HG03521 (cell line): ENCODE results near the gene STK11.

Experiments used
- ATAC-seq: cut with Tn5 transposase; IDR thresholded peaks from one replicate; pipeline ENCODE4 v1.9.1; 2021; ENCODE audit warnings: mild to moderate bottlenecking, moderate library complexity; ENCODE audit not compliant: unreplicated experiment

The STK11 gene

GRCh38 chr19:1234051-1234954, 28.7 kb downstream of the STK11 start:
- ATAC-seq: no peak

DNA sequence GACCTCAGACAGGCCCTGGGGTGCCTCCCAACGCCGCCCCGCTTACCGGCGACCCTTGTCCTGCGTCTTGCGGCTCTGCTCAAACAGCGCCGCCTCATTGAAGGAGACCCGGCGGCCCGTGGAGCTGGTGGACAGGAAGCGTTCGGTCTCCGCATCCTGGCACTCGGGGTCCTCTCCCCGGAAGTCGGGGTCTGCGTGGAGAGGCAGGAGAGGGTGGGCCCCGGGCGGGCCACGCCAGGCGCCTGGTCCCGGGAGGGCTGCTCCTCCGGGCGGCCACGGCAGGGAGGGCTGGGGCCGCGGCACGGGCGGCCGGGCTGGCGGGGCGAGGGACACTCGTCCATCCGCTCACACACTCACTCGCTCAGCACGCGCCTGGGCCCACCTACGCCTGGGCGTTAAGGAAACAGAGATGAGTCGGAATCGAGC, 29.4 kb downstream of the STK11 start:
- ATAC-seq: no peak

DNA sequence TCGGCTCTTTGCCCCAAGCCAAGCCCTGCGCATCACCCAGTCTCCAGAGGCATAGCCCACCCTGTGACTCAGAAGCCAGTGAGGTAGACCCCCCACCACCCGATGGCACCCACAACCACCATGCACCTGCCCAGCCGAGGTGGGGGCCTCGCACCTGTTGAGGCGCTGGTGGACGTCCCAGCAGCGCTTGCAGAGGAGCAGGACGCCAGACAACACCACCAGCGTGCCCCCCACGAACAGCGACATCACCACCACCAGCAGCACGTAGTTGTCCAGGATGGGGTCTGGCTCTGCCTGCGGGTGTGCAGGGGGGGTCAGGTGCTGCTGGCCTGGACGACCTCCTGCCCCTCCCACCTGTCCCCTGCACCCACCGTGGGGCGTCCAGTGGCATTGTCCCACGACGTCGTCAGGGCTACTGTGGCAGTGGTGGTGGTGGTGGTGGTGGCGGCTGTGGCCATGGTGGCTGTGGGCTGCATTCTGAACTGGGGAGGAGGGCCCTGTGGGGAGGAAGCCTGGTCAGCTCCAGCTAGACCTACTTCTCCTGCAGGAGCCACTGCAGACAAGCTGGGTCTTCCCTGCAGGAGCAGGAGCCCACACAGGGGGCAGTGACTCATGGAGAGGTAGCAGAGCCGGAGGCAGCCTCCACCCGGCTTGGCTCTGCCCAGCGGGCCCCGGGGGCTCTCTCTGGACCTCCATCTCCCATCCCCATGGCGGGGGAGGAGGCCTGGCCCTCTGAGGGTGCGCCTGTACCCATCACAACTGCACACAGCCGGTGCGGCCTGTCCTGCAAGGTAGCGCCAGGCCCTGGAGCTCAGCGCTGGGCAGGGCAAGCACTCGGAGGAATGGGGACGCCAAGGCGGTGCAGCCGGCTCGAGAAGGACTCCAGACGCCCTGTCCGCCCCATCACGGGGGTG, 30.3 kb downstream of the STK11 start:
- no peak for ATAC-seq

DNA sequence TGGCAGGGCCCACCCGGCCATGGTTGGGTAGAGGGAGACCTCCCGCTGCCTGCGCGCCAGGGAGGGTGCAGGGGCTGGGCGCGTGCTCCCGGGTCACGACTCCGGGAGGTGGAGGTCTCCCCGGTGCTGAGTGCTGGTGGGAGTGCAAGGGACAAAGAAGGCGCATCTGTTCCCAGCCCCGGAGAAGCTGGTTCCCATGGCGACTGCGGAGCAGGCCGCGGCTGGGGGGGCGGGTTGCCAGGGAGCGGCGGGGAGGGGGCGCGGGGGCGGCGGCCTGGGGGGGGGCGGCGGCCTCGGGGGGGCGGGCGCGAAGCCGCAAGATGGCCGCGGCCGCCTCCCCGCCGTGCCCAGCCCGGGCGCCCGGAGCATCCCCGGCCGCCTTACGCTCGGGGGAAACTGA, 31.0 kb downstream of the STK11 start:
- ATAC-seq: no peak

DNA sequence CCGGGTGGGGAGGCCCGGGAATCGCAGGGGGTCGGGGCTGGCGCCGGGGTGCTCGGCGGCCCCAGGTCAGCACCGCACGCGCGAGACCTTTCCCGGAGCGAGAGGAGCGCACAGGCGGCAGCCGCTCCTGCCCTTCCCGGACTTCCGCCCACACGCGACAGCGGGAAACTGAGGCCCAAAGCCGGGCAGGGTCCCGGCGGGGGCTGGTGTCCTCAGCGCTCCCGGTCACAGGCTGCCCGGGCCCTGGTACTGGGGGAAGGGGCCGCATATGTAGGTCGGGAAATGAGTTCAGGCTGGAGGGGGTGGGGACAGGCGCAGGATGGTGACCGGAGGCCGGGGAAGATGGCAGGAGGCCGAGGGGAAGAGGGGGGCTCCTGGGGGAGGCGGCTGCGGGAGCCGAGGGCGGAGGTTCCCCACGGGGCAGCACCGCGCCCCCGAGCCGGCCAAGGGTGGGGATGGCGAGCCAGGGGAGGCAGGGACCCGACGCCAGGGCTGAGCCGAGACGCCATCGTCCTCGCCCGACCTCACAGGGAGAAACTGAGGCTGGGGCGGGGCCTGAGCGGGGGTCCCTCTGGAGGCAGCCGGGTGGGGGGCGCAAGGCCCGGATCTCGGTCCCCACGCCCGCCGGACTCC, 31.6 kb downstream of the STK11 start:
- ATAC-seq: no peak

DNA sequence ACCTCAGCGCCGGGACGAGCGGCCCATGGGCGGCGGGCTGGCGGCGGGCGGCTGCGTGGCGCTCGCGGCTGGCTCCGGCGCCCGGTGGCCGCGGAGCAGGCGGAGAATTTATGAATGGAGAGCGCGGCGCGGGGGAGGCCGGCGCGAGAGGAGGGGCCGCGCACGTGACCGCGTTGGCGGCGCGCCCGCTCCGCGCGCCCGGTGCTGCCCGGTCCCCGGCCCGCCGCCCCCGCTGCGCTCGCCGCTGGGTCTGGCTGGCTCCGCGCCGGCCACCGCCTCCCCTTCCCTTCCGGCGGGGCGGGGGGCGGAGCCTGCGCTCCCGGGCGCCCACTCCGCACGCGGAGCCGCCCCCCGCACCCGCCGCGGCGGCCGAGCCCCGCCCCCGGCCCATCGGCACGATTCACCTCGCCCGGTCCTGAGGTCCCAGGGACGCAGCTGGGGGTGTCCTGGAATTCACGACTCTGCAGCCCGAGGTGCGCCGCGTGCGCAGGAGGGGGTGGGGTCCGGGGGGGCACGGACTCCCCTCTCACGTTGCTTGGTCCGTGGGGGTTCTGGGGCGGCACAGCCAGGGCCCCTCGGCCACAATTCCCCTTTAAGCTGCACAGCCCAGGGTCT, 32.3 kb downstream of the STK11 start, which contains the start of gene CBARP:
CBARP (minus strand) TSS at position 252 of the 615 bp plus-strand sequence. CDS start 1,905 bp downstream, outside the sequence.
- ATAC-seq: no peak

DNA sequence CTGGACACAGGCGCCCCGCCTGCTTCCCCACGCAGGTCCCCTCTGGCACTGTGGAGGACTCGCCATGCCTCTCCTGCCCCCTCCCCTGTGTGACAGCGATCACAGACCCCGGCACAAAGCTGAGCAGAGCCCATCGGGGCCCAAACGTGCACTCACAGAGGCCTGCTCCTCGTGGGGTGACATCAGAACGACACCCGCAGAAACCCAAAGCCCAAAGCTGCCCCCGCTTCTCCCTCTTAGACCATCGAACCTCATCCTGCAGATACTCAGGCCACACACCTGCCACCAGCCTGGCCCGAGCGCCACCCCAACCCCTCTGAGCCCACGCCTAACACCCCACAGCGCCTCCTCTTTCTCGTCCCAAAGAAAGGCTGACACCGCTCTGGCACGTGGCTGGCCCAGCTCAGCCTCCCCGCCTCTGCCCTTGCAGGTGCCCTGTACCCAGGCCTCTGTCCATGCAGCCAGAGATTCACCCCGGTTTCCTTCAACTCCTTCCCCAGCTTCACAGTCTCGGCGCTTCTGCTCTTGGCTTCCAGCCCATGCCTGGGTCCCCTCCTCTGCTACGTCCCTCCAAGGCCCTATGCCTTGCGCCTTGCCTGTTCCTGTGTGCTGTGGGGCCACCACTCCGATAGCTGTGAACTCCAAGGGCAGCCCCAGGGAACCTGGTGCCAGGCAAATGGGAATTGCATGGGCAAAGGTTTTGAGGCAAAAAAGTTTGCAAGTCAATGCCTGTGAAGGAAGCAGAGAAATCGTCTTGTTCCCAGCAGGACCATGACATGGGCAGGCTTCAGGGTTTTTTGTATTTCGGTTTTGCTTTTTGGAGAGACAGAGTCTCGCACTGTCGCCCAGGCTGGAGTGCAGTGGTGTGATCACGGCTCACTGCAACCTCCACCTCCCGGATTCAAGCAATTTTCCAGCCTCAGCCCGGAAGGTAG, 33.1 kb downstream of the STK11 start:
- no peak for ATAC-seq

- ATAC-seq: no peak
Measured at GRCh38 chr19:1239420-1239795, 33.8 kb downstream of the STK11 start.

GRCh38 chr19:1239796-1240737, 34.5 kb downstream of the STK11 start:
- ATAC-seq: peak; percentile 32

DNA sequence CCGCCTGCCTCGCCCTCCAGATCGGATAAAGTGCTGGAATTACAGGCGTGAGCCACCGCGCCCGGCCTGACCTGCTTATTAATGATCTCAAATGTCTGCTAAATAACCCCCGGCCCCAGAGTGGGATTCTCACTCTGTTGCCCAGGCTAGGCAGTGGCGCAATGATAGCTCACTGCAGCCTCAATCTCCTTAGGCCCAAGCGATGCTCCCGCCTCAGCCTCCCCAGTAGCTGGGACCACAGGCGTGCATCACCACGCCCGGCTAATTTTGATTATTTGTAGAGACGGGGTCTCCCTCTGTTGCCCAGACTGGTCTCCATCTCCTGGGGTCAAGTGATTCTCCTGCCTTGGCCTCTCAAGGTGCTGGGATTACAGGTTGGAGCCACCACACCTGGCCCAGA, 35.3 kb downstream of the STK11 start:
- no peak for ATAC-seq

DNA sequence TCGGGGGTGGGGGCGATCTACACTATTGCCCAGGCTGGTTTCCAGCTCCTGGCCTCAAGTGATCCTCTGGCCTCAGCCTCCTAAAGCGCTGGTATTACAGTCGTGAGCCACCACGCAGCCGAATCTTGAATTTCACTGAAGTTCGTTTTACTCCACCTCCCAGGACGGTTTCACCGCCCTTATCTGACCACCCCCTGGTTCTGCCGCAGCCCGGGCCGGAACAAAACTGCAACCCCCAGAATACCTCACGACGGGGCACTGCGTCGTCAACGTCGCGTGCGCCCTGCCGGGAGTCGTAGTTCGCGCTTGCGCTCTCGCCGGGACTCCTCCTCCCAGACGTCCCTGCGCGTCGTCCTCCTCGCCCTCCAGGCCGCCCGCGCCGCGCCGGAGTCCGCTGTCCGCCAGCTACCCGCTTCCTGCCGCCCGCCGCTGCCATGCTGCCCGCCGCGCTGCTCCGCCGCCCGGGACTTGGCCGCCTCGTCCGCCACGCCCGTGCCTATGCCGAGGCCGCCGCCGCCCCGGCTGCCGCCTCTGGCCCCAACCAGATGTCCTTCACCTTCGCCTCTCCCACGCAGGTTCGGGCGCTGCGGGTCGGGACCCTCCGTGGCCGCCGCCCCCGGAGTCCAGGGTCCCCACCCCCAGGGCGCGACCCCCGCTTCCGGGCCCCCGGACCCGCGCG, 36.0 kb downstream of the STK11 start, which contains the start of gene ATP5F1D:
ATP5F1D (plus strand) TSS at position 335 of the 679 bp plus-strand sequence; CDS start at position 435, 100 bp downstream.
- ATAC-seq: peak; percentile 57

- no peak for ATAC-seq
Measured at GRCh38 chr19:1243768-1244692, 38.5 kb downstream of the STK11 start.

- ATAC-seq: no peak
Measured at GRCh38 chr19:1244693-1245451, 39.3 kb downstream of the STK11 start.

DNA sequence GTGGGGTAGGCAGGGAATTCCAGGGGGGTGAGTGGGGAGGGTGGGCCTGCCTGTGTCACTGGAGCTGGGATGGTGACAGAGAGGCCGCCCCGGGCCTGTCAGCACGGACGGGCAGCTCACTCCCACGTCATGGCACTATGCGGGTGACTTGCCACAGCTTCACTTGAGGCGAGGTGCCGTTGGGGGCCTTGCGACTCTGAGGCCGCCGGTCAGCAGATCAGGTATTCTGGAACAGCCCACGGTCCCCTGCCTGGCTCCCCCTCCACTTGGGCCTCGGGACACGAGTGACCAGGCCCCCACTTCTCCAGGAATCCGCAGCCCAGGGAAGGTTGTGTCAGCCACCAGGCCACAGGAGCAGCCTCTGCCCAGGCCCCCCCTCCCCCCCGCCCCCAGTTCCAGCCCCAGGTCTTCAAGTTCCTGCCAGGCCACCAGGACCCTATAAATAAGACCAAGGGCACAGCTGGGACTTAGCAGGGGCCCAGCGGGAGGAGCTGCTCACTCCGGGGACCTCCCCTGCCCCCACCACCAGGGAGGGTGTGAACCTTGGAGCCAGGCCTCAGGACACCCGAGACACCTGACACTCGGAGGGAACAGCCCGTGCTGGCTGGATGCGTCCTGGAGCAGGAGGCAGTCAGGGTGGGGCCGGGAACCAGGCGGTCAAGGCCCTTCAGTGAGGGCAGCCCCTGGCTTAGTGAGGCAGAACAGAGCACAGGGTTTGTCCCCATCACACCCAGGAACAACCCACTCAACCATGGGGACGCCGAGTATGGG, 40.1 kb downstream of the STK11 start:
- no peak for ATAC-seq
